ENCODE data around the gene DIS3L2. TPM values are rescaled to one million over a fixed set of nuclear protein-coding genes. Genes with fewer than 3 reads are reported as not detected.
"Not testable (repeated sequence)": the region's sequence is repeated elsewhere in the genome, so short reads cannot be mapped to it uniquely, and the experiment has no call there.

Gene DIS3L2
- total and polyA plus RNA-seq, 8 donors = 25.2 to 43.4 (median 36.3) TPM

DNA sequence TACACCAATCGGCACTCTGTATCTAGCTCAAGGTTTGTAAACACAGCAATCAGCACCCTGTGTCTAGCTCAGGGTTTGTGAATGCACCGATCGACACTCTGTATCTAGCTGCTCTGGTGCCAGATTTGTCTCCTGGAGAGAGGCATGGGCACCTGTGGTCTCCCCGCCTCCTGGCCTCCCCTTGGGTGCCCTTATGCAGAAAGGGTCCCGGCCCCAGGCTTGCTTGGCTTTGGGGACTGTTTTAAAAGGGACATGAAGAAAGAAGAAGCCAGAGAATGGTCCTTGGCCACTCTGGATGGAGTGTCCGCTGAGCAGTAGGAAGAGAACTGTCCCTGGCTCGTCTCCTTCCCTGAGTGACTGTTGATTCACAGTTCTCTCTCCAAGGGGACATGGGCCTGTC lies 405.5 kb downstream of the DIS3L2 start:
- H3K4me1 ChIP-seq = peaks cover 0 to 5% of the 10 kb centered on the region in 2 donors
- TF ChIP-seq, protein P1, sequence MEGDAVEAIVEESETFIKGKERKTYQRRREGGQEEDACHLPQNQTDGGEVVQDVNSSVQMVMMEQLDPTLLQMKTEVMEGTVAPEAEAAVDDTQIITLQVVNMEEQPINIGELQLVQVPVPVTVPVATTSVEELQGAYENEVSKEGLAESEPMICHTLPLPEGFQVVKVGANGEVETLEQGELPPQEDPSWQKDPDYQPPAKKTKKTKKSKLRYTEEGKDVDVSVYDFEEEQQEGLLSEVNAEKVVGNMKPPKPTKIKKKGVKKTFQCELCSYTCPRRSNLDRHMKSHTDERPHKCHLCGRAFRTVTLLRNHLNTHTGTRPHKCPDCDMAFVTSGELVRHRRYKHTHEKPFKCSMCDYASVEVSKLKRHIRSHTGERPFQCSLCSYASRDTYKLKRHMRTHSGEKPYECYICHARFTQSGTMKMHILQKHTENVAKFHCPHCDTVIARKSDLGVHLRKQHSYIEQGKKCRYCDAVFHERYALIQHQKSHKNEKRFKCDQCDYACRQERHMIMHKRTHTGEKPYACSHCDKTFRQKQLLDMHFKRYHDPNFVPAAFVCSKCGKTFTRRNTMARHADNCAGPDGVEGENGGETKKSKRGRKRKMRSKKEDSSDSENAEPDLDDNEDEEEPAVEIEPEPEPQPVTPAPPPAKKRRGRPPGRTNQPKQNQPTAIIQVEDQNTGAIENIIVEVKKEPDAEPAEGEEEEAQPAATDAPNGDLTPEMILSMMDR (IDR thresholded peaks at IDR 0.05) = no peak
- H3K27ac ChIP-seq = no peak overlapping the region
- no peaks in the 10 kb centered on the region for H3K36me3 ChIP-seq
- intact Hi-C loops (cut with DNase I) = no loop called here
- H3K9me3 ChIP-seq = peaks cover 0 to 5% of the 10 kb centered on the region in 2 donors
- ATAC-seq (no peak), DNase-seq (no peak)
- H3K4me3 ChIP-seq = no peak overlapping the region
- no peaks in the 10 kb centered on the region for H3K27me3 ChIP-seq

DNA sequence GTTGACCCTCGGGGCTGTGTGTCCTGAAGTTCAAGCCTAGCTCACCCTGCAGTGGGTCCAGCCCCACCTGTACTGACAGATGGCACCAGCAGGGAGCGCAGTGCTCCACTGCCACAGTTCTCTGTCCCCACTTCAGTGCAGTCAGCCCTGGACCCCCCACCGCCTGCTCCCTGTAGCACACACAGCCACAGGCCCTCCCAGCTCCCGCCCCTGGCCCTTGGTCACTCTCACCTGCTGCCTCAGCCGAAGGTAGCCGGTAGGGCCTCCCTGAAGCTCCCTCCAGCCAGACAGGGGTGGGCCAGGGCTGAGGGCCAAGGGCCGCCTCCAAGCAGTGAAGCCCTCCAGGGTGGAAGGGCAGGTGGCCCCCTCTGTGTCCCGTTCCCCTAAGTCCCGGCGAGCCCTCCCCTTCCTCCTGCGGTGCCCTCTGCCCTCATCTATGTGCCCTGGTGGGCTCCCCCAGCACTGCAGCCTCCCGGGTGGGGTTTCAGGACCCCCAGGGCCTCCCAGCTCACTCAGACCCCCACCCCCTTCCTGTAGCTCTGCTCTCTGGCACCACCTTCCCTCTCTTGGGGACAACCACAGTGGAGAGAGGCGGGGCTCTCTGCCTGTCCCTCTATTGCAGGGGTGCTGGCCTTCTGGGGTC lies 406.2 kb downstream of the DIS3L2 start:
- peak; percentile 24 for ATAC-seq
- Histone ChIP-seq H3K27ac (no peak overlapping the region), H3K4me3 (no peak overlapping the region), H3K36me3 (no peaks in the 10 kb centered on the region), H3K9me3 (no peaks in the 10 kb centered on the region), H3K4me1 (peaks cover 0 to 5% of the 10 kb centered on the region in 2 donors), H3K27me3 (no peaks in the 10 kb centered on the region)
- peak in 1 of 4 donors; percentile 76 for DNase-seq
- intact Hi-C loops (cut with DNase I) = no loop called here
- TF ChIP-seq, protein P1 (IDR thresholded peaks at IDR 0.05) = no peak

DNA sequence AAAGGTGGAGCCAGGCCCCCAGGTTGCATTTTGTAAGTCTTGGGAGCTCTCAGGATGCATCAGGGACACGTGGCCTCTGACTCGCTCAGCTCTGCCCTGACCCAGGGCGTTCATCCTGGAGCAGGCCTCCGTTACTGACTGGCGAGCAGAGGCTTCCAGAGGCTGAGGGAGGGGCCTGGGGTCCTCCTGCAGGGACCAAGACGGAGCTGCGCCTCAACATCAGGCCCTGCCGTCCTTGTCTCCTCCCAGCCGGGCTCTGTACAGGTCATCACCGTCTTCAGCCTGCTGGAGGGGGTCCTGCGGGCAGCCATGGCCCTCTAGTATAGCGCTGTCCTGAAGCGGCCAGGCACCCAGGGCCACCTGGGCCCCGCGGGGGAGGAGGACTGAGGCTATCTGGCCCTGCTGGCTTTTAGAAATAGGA lies 406.8 kb downstream of the DIS3L2 start:
- intact Hi-C loops (cut with DNase I) = no loop called here
- Histone ChIP-seq H3K4me1 (peaks cover 0 to 5% of the 10 kb centered on the region in 2 donors), H3K27me3 (no peaks in the 10 kb centered on the region), H3K36me3 (no peaks in the 10 kb centered on the region), H3K4me3 (no peak overlapping the region), H3K27ac (no peak overlapping the region), H3K9me3 (no peaks in the 10 kb centered on the region)
- ATAC-seq = no peak
- no peak for DNase-seq
- TF ChIP-seq, protein P1 (IDR thresholded peaks at IDR 0.05) = no peak

DNA sequence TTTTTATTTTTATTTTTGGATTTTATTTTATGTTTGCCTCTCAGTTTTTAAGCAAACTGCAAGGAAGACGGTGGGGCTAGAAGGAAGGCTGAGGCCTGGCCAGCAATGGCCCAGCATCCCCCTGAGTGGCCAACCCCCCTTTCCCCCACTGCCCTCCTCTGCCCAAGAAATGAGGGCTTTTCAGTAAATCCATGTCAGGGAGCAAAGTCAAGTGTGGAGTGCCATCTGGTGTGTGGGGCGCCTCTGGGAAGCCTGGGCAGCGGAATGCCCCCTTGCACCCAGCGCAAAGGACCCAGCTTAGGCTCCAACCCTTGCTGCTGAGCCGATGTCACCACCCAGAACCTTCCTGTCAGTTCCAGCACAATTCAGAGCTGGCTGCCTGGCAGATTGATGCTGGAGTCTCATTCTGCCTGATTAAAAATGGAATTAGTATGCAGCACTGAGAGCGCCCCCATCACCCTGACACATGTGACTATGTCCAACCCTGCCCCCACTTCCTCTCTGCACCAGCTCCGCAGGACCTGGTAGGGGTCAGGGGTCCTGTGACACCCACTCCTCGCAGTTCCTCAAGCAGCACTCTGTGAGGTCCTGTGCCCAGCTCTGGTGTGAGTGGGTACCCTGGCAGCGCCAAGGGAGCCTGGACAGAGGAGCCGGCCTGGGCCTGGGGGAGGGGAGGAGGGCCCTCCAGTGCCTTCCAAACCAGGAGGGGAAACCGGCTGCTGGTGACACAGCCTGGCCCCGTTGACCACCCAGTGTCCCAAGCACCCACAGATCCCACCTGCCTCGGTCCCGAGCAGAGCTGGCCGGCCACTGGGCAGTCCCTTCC lies 407.8 kb downstream of the DIS3L2 start:
- TF ChIP-seq, protein P1 (IDR thresholded peaks at IDR 0.05) = no peak
- H3K27ac ChIP-seq = no peak overlapping the region
- H3K36me3 ChIP-seq = no peaks in the 10 kb centered on the region
- ATAC-seq (no peak), DNase-seq (peak in 1 of 4 donors; percentile 30)
- H3K9me3 ChIP-seq = no peaks in the 10 kb centered on the region
- H3K4me1 ChIP-seq = no peaks in the 10 kb centered on the region
- intact Hi-C loops (cut with DNase I) = no loop called here
- no peak overlapping the region for H3K4me3 ChIP-seq
- no peaks in the 10 kb centered on the region for H3K27me3 ChIP-seq

DNA sequence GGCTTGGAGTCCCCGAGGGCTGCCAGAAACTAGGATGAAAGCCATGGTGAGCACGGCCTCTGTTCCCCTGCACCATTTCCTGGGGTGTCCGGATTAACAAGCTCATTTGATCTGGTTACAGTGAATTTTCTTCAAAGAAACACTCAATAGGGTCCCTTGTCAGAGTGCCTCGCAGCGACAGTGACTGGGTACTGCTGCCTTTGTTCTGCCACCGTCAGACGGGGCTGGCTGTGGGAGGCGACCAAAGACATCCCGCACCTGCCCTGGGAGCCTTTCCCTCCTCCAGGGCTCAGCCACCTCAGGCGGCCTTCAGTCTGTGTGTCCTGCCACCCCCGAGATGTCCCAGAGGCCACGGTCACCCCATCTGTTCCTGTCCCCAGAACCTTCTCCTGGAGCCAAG lies 408.5 kb downstream of the DIS3L2 start:
- H3K4me1 ChIP-seq; H3K27ac ChIP-seq; H3K27me3 ChIP-seq; H3K4me3 ChIP-seq; H3K36me3 ChIP-seq; H3K9me3 ChIP-seq; intact Hi-C loops (cut with DNase I); ATAC-seq: not testable (repeated sequence)
- DNase-seq = peak in 1 of 4 donors; percentile 15
